HG02973 (cell line): ENCODE results near the gene SLC26A4.

Experiments used
- ATAC-seq: cut with Tn5 transposase; IDR thresholded peaks from one replicate; pipeline ENCODE4 v1.9.1; 2021; ENCODE audit warnings: moderate library complexity; ENCODE audit not compliant: unreplicated experiment

Gene SLC26A4

GRCh38 chr7:107743567-107744344 is 83.1 kb downstream of the SLC26A4 start, which contains the start of gene CBLL1:
TSS of gene CBLL1 (plus strand) at chr7:107744142. CDS start at chr7:107744164, 22 bp downstream.
- ATAC-seq = peak; percentile 89

- peak; percentile 32 for ATAC-seq
Measured at GRCh38 chr7:107744345-107744750, 83.7 kb downstream of the SLC26A4 start.

- no peak for ATAC-seq
Measured at GRCh38 chr7:107746006-107746405, 85.4 kb downstream of the SLC26A4 start.

DNA sequence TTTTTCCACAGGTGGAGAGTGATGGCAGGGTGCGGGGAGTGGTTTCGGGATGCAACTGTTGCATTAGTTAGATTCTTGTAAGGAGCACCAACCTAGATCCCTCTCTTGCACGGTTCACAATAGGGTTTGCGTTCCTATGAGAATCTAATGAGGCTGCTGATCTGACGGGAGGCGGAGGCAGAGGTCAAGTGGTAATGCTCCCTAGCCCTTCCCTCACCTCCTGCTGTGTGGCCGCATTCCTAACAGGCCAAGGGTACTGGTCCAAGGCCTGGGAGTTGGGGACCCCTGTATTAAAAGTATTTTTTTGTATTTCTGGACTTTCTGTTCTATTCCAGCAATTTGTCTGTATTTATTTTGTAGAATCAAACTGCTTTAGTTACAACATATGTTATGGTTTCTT is 90.5 kb downstream of the SLC26A4 start:
- no peak for ATAC-seq

GRCh38 chr7:107754642-107755041 is 94.0 kb downstream of the SLC26A4 start:
- ATAC-seq = no peak

DNA sequence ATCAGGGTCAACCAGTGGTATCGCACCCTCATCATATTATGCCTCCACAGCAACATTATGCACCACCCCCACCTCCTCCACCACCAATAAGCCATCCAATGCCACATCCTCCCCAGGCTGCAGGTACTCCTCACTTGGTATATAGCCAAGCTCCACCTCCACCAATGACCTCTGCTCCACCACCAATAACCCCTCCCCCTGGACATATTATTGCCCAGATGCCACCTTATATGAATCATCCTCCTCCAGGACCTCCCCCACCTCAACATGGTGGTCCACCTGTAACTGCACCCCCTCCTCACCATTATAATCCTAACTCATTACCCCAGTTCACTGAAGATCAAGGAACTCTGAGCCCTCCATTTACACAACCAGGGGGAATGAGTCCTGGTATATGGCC is 98.0 kb downstream of the SLC26A4 start:
- ATAC-seq = no peak

DNA sequence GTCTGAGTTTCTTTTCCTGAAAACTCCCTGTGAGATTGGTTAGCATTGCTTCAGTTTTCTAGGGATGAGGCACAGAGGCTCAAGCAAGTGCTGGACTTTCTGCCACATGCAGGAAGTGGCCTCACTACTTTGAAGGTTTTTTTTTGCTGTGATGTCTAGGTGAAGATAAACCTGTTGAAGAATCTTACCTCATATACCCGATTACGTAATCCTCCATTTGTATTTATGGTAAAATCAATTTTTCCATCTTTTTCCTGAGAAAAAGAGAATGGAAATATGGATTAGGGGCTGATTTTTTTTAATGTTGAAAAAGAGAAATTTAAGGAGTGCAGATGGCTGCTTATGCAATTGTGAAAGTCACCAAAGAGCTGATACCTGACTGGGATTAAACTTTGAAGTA is 106.8 kb downstream of the SLC26A4 start:
- no peak for ATAC-seq
